Smooth muscle cell (in vitro differentiated cells): Measurements from ENCODE around the gene SERPIND1. TPM values are rescaled to one million over a fixed set of nuclear protein-coding genes. Genes with fewer than 3 reads are reported as not detected.

ENCODE experiments used
- DNase-seq: peaks from one replicate; lab custom pipeline; 2025; ENCODE audit not compliant: unreplicated experiment; lab: John Stamatoyannopoulos, UW
- H2AFZ ChIP-seq: fragments of 200-600 bp; sonication (generic); 2 replicates; pipeline ENCODE4 v1.6.0; 2016; ENCODE audit warnings: antibody characterized with exemption, low read depth, mild to moderate bottlenecking
- H3F3A ChIP-seq: fragments of 200-600 bp; sonication (generic); 2 replicates; pipeline ENCODE4 v1.6.0; 2017; ENCODE audit warnings: antibody characterized with exemption, low read depth
- H3K27ac ChIP-seq: fragments of 200-600 bp; sonication (generic); 2 replicates; pipeline ENCODE4 v1.5.1; 2016; ENCODE audit warnings: low read depth, mild to moderate bottlenecking
- H3K27me3 ChIP-seq: fragments of 200-600 bp; sonication (generic); 2 replicates; pipeline ENCODE4 v1.6.1; 2016; ENCODE audit warnings: low read depth, mild to moderate bottlenecking
- H3K36me3 ChIP-seq: fragments of 200-600 bp; sonication (generic); 2 replicates; pipeline ENCODE4 v1.5.1; 2016; ENCODE audit warnings: low read depth
- H3K4me1 ChIP-seq: fragments of 200-600 bp; sonication (generic); 2 replicates; pipeline ENCODE4 v1.5.1; 2016; ENCODE audit warnings: low read depth
- H3K4me2 ChIP-seq: fragments of 200-600 bp; sonication (generic); 2 replicates; pipeline ENCODE4 v1.6.0; 2016; ENCODE audit warnings: mild to moderate bottlenecking
- H3K4me3 ChIP-seq: fragments of 200-600 bp; sonication (generic); 2 replicates; pipeline ENCODE4 v1.5.1; 2016; ENCODE audit warnings: mild to moderate bottlenecking
- H3K79me2 ChIP-seq: fragments of 200-600 bp; sonication (generic); 2 replicates; pipeline ENCODE4 v1.6.0; 2016; ENCODE audit warnings: low read depth, mild to moderate bottlenecking
- H3K9ac ChIP-seq: fragments of 200-600 bp; sonication (generic); 2 replicates; pipeline ENCODE4 v1.6.0; 2016; ENCODE audit warnings: low read depth
- H3K9me3 ChIP-seq: fragments of 200-600 bp; sonication (generic); replicated peaks from 2 replicates; pipeline ENCODE4 v1.5.1; 2016; ENCODE audit warnings: low read depth
- H4K20me1 ChIP-seq: fragments of 200-600 bp; sonication (generic); 2 replicates; pipeline ENCODE4 v1.6.0; 2016; ENCODE audit warnings: low read depth
- CTCF ChIP-seq: fragments of 200-600 bp; sonication (generic); IDR thresholded peaks from 2 replicates; pipeline ENCODE4 v1.5.1; 2017; ENCODE audit warnings: borderline replicate concordance, mild to moderate bottlenecking, antibody characterized with exemption; ENCODE audit not compliant: insufficient read depth, poor library complexity, severe bottlenecking
- WGBS: methylation state at CpG from one replicate; pipeline ENCODE4 v1.1.7; 2016; ENCODE audit warnings: low lambda C conversion rate; 5-methylcytosine and 5-hydroxymethylcytosine counted together
- polyA plus RNA-seq: library from polyadenylated mRNA; unstranded; fragments of >200 nt; fragmentation: Nextera tagmentation; extraction: Ambion mirVana; gene quantifications from 2 replicates; pipeline ENCODE4 v1.2.1, GENCODE V29; 2016
- total RNA-seq: library from RNA; depleted of rRNA; stranded (reverse); fragments of >200 nt; gene quantifications from 2 replicates; pipeline ENCODE4 v1.2.3, GENCODE V29; 2014

SERPIND1 gene
- total and polyA plus RNA-seq, 2 experiments from 2014 or later: 0.10 TPM; not detected in 1

GRCh38 chr22:20793748-20794649 lies 20.1 kb downstream of the SERPIND1 start:
- Histone ChIP-seq H3K4me3 (no peak overlapping the region), H3K4me2 (no peak overlapping the region), H3K27ac (no peak overlapping the region), H3K79me2 (no peaks in the 10 kb centered on the region), H3K36me3 (no peaks in the 10 kb centered on the region), H3K9ac (no peak overlapping the region), H3K4me1 (no peaks in the 10 kb centered on the region), H3K9me3 (no peaks in the 10 kb centered on the region), H2AFZ (no peak overlapping the region), H3F3A (no peaks in the 10 kb centered on the region), H3K27me3 (no peaks in the 10 kb centered on the region), H4K20me1 (no peaks in the 10 kb centered on the region)
- no peak for TF ChIP-seq CTCF
- 96% methylated on average over 13 of the region's 13 CpGs for WGBS
- no peak for DNase-seq

- no peak for TF ChIP-seq CTCF
- H3K79me2 ChIP-seq: no peaks in the 10 kb centered on the region
- no peaks in the 10 kb centered on the region for H3F3A ChIP-seq
- H4K20me1 ChIP-seq: no peaks in the 10 kb centered on the region
- 98% methylated on average over 7 of the region's 7 CpGs for WGBS
- H2AFZ ChIP-seq: no peak overlapping the region
- no peak overlapping the region for H3K4me2 ChIP-seq
- H3K9ac ChIP-seq: no peak overlapping the region
- no peak overlapping the region for H3K4me3 ChIP-seq
- no peak overlapping the region for H3K27ac ChIP-seq
- DNase-seq: no peak
- no peaks in the 10 kb centered on the region for H3K9me3 ChIP-seq
- no peaks in the 10 kb centered on the region for H3K4me1 ChIP-seq
- no peaks in the 10 kb centered on the region for H3K27me3 ChIP-seq
- no peaks in the 10 kb centered on the region for H3K36me3 ChIP-seq
Observed at GRCh38 chr22:20794650-20795413, 20.9 kb downstream of the SERPIND1 start.

DNA sequence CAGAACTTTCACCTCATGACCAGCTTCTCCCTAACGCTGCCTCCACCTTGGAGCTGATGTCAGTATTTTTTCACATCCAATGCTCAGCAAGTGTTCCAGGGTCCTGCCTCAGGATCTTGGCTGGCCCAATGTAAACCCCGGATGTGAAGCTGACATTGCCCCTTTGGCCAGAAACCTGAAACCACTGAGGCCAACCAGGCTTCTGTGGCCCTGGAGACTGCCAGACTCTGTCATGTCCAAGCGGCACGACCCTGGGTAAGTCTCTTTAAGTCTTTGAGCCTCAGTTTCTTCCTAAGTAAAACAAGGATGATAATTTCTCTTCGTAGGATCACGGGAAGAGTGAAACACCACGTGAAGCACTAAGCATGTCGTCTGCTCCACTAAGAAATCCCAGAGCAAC lies 22.8 kb downstream of the SERPIND1 start:
- Histone ChIP-seq H3K27me3 (no peaks in the 10 kb centered on the region), H4K20me1 (no peaks in the 10 kb centered on the region), H3K4me2 (no peak overlapping the region), H3K9me3 (no peaks in the 10 kb centered on the region), H3K27ac (no peak overlapping the region), H3K4me1 (no peaks in the 10 kb centered on the region), H3K9ac (no peak overlapping the region), H2AFZ (no peak overlapping the region), H3K79me2 (no peaks in the 10 kb centered on the region), H3F3A (no peaks in the 10 kb centered on the region), H3K4me3 (no peak overlapping the region), H3K36me3 (no peaks in the 10 kb centered on the region)
- WGBS: 94% methylated on average over 8 of the region's 8 CpGs
- TF ChIP-seq CTCF: no peak
- DNase-seq: no peak
